GM23338 (cell line): Measurements from ENCODE around the gene CLIC3. TPM values are rescaled to one million over a fixed set of nuclear protein-coding genes. Genes with fewer than 3 reads are reported as not detected.

Experiments used
- ATAC-seq: fragments of 200-7000 bp; cut with Tn5 transposase; 3 replicates; pipeline ENCODE4 v1.9.1; 2020
- DNase-seq: peaks from one replicate; pipeline ENCODE4 v3.0.0-alpha.2; 2015; ENCODE audit warnings: low spot score
- H2AFZ ChIP-seq: fragments of 200-600 bp; sonication (generic); 2 replicates; pipeline ENCODE4 v1.8.0; 2016; ENCODE audit warnings: antibody characterized with exemption, mild to moderate bottlenecking, moderate library complexity
- H3F3A ChIP-seq: fragments of 200-600 bp; sonication (generic); replicated peaks from 2 replicates; pipeline ENCODE4 v1.8.0; 2017; ENCODE audit warnings: antibody characterized with exemption, mixed run types, low read depth
- H3K27ac ChIP-seq: fragments of 200-600 bp; sonication (generic); 2 replicates; pipeline ENCODE4 v1.6.1; 2016; ENCODE audit warnings: low read depth
- H3K27me3 ChIP-seq: fragments of 200-600 bp; sonication (generic); 2 replicates; pipeline ENCODE4 v1.8.0; 2016; ENCODE audit warnings: mild to moderate bottlenecking, mixed run types, moderate library complexity; ENCODE audit not compliant: insufficient read depth
- H3K36me3 ChIP-seq: fragments of 200-600 bp; sonication (generic); 2 replicates; pipeline ENCODE4 v1.8.0; 2016; ENCODE audit warnings: mild to moderate bottlenecking; ENCODE audit not compliant: insufficient read depth
- H3K4me1 ChIP-seq: fragments of 200-600 bp; sonication (generic); 2 replicates; pipeline ENCODE4 v1.8.0; 2016; ENCODE audit warnings: mild to moderate bottlenecking, moderate library complexity; ENCODE audit not compliant: insufficient read depth
- H3K4me2 ChIP-seq: fragments of 200-600 bp; sonication (generic); 2 replicates; pipeline ENCODE4 v1.7.1; 2017; ENCODE audit warnings: mixed run types
- H3K4me3 ChIP-seq: fragments of 200-600 bp; sonication (generic); 2 replicates; pipeline ENCODE4 v1.6.1; 2016; ENCODE audit warnings: mixed run types
- H3K79me2 ChIP-seq: fragments of 200-600 bp; sonication (generic); replicated peaks from 2 replicates; pipeline ENCODE4 v1.8.0; 2017; ENCODE audit warnings: mild to moderate bottlenecking; ENCODE audit not compliant: insufficient read depth
- H3K9me2 ChIP-seq: fragments of 200-600 bp; sonication (generic); 2 replicates; pipeline ENCODE4 v1.8.0; 2017; ENCODE audit not compliant: insufficient read depth
- H4K20me1 ChIP-seq: fragments of 200-600 bp; sonication (generic); replicated peaks from 2 replicates; pipeline ENCODE4 v1.8.0; 2017; ENCODE audit warnings: mild to moderate bottlenecking; ENCODE audit not compliant: insufficient read depth
- H3K27ac Mint-ChIP-seq: 2 replicates; pipeline ENCODE4 v1.8.0; 2020; ENCODE audit warnings: inconsistent platforms, mild to moderate bottlenecking, moderate library complexity, mixed read lengths
- H3K27me3 Mint-ChIP-seq: 3 replicates; pipeline ENCODE4 v1.8.0; 2022; ENCODE audit warnings: low read depth, mild to moderate bottlenecking, moderate library complexity, mixed read lengths, inconsistent platforms; ENCODE audit not compliant: insufficient read depth, poor library complexity
- H3K36me3 Mint-ChIP-seq: 3 replicates; pipeline ENCODE4 v1.8.0; 2021; ENCODE audit warnings: low read depth, mild to moderate bottlenecking, inconsistent platforms, moderate library complexity, mixed read lengths
- H3K4me1 Mint-ChIP-seq: 3 replicates; pipeline ENCODE4 v1.8.0; 2020; ENCODE audit warnings: mild to moderate bottlenecking, inconsistent platforms, mixed read lengths
- H3K4me3 Mint-ChIP-seq: 3 replicates; pipeline ENCODE4 v1.8.0; 2021; ENCODE audit warnings: moderate library complexity, mild to moderate bottlenecking, inconsistent platforms, mixed read lengths
- H3K9me3 Mint-ChIP-seq: 3 replicates; pipeline ENCODE4 v1.8.0; 2020; ENCODE audit warnings: moderate library complexity, mild to moderate bottlenecking, inconsistent platforms, mixed read lengths
- EZH2 ChIP-seq: fragments of 200-600 bp; sonication (generic); IDR thresholded peaks from one replicate; pipeline ENCODE4 v1.8.0; 2017; ENCODE audit warnings: antibody characterized with exemption, mild to moderate bottlenecking, low read depth; ENCODE audit not compliant: unreplicated experiment
- EZH2phosphoT487 ChIP-seq: fragments of 200-600 bp; sonication (generic); IDR thresholded peaks from one replicate; pipeline ENCODE4 v1.8.1; 2018; ENCODE audit warnings: antibody characterized with exemption; ENCODE audit not compliant: unreplicated experiment
- POLR2AphosphoS5 ChIP-seq: IDR thresholded peaks from 2 replicates; pipeline ENCODE4 v1.6.1; 2016; ENCODE audit warnings: antibody characterized with exemption, low read depth
- STAT1 ChIP-seq: IDR thresholded peaks from one replicate; pipeline ENCODE4 v1.6.1; 2016; ENCODE audit warnings: antibody characterized with exemption; ENCODE audit not compliant: unreplicated experiment
- ZNF114 ChIP-seq: fragments of 250-450 bp; sonication (Bioruptor Pico); IDR thresholded peaks from 2 replicates; pipeline ENCODE4 v1.5.0; 2020; ENCODE audit warnings: mild to moderate bottlenecking, moderate library complexity
- polyA plus RNA-seq: library from polyadenylated mRNA; unstranded; fragments of >200 nt; fragmentation: Nextera tagmentation; extraction: Ambion mirVana; gene quantifications from 2 replicates; pipeline ENCODE4 v1.2.1, GENCODE V29; 2016
- total RNA-seq: library from RNA; depleted of rRNA; stranded (reverse); fragments of >200 nt; shearing (Covaris generic); gene quantifications from 2 replicates; pipeline ENCODE4 v1.2.3, GENCODE V29; 2014
- TF ChIP-seq, protein P1 (sequence below): IDR thresholded peaks from one replicate; pipeline ENCODE4 v1.6.1; 2018; ENCODE audit warnings: antibody characterized with exemption; ENCODE audit not compliant: unreplicated experiment
- TF ChIP-seq, protein P2 (sequence below), 2 experiments: fragments of 200-600 bp in 1 of 2; sonication (generic) in 1 of 2; conservative IDR thresholded peaks; 2 replicates each; pipeline versions ENCODE4 v1.5.1 to v1.6.1; 2016 to 2017; ENCODE audit warnings: antibody characterized with exemption in 2 of 2, low read depth in 2 of 2, mild to moderate bottlenecking in 2 of 2, moderate library complexity in 1 of 2
- TF ChIP-seq, protein P3 (sequence below): fragments of 250-450 bp; sonication (Bioruptor Pico); IDR thresholded peaks from 2 replicates; pipeline ENCODE4 v1.5.0; 2020; ENCODE audit warnings: mild to moderate bottlenecking, moderate library complexity

The CLIC3 gene
- total and polyA plus RNA-seq, 2 experiments from 2014 or later: 0.53 to 0.56 TPM

DNA sequence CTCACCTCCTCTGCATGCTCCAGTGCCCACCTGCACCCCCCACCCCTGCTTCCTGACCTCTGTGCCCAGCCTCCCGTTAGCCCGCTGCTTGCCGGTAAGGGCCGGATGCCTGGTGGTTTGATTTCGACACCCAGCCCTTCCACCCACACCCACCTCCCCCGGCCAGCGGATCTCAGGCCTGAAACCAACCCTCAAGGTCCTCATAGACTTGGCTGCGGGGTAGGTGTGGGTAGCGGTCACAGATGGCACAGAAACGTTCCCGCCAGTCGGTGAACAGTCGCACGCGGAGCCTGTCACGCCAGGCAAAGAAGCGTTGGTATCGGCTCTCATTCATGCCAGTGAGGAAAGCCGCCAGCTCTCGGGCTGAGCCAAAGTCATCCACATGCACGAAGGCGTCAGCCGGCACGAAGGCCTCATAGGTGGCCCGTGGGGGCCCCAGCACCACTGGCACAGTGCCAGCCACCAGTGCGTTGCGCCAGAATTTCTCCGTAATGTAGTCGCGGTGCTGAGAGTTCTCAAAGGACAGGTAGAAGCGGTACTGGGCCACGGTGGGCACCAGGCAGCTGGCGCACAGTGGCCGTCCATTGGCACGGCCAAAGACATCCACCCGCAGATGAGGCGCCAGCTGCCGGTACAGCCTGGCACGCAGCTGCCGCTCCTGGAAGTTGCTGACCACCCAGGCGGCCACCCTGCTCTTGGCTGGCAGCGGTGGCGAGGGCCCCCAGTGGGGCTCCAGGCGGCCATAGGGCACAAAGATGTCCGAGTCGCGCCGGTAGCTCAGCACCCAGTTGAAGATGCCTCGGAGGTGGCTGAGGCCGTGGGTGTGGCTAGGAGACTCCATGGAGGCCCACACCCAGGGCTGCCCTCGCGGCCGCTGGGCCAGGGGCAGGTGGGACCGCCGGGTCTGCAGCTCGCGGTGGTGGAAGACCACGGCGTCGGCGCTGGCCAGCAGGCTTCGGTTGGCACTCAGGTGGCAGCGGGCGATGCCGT, 34.5 kb upstream of the CLIC3 start (continued):
- TF ChIP-seq, protein P1, sequence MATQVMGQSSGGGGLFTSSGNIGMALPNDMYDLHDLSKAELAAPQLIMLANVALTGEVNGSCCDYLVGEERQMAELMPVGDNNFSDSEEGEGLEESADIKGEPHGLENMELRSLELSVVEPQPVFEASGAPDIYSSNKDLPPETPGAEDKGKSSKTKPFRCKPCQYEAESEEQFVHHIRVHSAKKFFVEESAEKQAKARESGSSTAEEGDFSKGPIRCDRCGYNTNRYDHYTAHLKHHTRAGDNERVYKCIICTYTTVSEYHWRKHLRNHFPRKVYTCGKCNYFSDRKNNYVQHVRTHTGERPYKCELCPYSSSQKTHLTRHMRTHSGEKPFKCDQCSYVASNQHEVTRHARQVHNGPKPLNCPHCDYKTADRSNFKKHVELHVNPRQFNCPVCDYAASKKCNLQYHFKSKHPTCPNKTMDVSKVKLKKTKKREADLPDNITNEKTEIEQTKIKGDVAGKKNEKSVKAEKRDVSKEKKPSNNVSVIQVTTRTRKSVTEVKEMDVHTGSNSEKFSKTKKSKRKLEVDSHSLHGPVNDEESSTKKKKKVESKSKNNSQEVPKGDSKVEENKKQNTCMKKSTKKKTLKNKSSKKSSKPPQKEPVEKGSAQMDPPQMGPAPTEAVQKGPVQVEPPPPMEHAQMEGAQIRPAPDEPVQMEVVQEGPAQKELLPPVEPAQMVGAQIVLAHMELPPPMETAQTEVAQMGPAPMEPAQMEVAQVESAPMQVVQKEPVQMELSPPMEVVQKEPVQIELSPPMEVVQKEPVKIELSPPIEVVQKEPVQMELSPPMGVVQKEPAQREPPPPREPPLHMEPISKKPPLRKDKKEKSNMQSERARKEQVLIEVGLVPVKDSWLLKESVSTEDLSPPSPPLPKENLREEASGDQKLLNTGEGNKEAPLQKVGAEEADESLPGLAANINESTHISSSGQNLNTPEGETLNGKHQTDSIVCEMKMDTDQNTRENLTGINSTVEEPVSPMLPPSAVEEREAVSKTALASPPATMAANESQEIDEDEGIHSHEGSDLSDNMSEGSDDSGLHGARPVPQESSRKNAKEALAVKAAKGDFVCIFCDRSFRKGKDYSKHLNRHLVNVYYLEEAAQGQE: no peak
- TF ChIP-seq EZH2 (no peak), POLR2AphosphoS5 (no peak)
- TF ChIP-seq, protein P2, sequence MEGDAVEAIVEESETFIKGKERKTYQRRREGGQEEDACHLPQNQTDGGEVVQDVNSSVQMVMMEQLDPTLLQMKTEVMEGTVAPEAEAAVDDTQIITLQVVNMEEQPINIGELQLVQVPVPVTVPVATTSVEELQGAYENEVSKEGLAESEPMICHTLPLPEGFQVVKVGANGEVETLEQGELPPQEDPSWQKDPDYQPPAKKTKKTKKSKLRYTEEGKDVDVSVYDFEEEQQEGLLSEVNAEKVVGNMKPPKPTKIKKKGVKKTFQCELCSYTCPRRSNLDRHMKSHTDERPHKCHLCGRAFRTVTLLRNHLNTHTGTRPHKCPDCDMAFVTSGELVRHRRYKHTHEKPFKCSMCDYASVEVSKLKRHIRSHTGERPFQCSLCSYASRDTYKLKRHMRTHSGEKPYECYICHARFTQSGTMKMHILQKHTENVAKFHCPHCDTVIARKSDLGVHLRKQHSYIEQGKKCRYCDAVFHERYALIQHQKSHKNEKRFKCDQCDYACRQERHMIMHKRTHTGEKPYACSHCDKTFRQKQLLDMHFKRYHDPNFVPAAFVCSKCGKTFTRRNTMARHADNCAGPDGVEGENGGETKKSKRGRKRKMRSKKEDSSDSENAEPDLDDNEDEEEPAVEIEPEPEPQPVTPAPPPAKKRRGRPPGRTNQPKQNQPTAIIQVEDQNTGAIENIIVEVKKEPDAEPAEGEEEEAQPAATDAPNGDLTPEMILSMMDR (conservative IDR thresholded peaks at IDR 0.05; ENCODE audit: low read depth in 2 of 2): no peak

GRCh38 chr9:137030006-137030405, 33.6 kb upstream of the CLIC3 start:
- no peaks in the 10 kb centered on the region; the same call in 2 of the 3 replicates for H3K4me1 Mint-ChIP-seq
- no peaks in the 10 kb centered on the region for H3K79me2 ChIP-seq
- H3K27ac Mint-ChIP-seq: no peak overlapping the region
- no peaks in the 10 kb centered on the region for H4K20me1 ChIP-seq
- 0 out of 2 replicates have a peak, but pooled peaks cover 3% of the 10 kb centered on the region for H3F3A ChIP-seq
- H3K9me3 Mint-ChIP-seq: no peaks in the 10 kb centered on the region
- H3K36me3 ChIP-seq: no peaks in the 10 kb centered on the region
- DNase-seq (no peak), ATAC-seq (no peak)
- no peak overlapping the region for H3K4me3 Mint-ChIP-seq
- no peak overlapping the region for H3K4me3 ChIP-seq
- H3K27ac ChIP-seq: no peak overlapping the region
- H3K27me3 ChIP-seq: peaks cover 21% of the 10 kb centered on the region
- H3K36me3 Mint-ChIP-seq: no peaks in the 10 kb centered on the region
- no peak overlapping the region for H2AFZ ChIP-seq
- no peak overlapping the region for H3K4me2 ChIP-seq
- no peaks in the 10 kb centered on the region for H3K9me2 ChIP-seq
- H3K27me3 Mint-ChIP-seq: peaks cover 26% of the 10 kb centered on the region
- 0 out of 2 replicates have a peak, but pooled peaks cover 3% of the 10 kb centered on the region for H3K4me1 ChIP-seq
- TF ChIP-seq EZH2phosphoT487 (no peak), STAT1 (no peak), EZH2 (no peak), ZNF114 (CRISPR knock-in tag) (no peak), POLR2AphosphoS5 (no peak)
- TF ChIP-seq, protein P2 (conservative IDR thresholded peaks at IDR 0.05; ENCODE audit: low read depth in 2 of 2): no peak
- TF ChIP-seq, protein P3, sequence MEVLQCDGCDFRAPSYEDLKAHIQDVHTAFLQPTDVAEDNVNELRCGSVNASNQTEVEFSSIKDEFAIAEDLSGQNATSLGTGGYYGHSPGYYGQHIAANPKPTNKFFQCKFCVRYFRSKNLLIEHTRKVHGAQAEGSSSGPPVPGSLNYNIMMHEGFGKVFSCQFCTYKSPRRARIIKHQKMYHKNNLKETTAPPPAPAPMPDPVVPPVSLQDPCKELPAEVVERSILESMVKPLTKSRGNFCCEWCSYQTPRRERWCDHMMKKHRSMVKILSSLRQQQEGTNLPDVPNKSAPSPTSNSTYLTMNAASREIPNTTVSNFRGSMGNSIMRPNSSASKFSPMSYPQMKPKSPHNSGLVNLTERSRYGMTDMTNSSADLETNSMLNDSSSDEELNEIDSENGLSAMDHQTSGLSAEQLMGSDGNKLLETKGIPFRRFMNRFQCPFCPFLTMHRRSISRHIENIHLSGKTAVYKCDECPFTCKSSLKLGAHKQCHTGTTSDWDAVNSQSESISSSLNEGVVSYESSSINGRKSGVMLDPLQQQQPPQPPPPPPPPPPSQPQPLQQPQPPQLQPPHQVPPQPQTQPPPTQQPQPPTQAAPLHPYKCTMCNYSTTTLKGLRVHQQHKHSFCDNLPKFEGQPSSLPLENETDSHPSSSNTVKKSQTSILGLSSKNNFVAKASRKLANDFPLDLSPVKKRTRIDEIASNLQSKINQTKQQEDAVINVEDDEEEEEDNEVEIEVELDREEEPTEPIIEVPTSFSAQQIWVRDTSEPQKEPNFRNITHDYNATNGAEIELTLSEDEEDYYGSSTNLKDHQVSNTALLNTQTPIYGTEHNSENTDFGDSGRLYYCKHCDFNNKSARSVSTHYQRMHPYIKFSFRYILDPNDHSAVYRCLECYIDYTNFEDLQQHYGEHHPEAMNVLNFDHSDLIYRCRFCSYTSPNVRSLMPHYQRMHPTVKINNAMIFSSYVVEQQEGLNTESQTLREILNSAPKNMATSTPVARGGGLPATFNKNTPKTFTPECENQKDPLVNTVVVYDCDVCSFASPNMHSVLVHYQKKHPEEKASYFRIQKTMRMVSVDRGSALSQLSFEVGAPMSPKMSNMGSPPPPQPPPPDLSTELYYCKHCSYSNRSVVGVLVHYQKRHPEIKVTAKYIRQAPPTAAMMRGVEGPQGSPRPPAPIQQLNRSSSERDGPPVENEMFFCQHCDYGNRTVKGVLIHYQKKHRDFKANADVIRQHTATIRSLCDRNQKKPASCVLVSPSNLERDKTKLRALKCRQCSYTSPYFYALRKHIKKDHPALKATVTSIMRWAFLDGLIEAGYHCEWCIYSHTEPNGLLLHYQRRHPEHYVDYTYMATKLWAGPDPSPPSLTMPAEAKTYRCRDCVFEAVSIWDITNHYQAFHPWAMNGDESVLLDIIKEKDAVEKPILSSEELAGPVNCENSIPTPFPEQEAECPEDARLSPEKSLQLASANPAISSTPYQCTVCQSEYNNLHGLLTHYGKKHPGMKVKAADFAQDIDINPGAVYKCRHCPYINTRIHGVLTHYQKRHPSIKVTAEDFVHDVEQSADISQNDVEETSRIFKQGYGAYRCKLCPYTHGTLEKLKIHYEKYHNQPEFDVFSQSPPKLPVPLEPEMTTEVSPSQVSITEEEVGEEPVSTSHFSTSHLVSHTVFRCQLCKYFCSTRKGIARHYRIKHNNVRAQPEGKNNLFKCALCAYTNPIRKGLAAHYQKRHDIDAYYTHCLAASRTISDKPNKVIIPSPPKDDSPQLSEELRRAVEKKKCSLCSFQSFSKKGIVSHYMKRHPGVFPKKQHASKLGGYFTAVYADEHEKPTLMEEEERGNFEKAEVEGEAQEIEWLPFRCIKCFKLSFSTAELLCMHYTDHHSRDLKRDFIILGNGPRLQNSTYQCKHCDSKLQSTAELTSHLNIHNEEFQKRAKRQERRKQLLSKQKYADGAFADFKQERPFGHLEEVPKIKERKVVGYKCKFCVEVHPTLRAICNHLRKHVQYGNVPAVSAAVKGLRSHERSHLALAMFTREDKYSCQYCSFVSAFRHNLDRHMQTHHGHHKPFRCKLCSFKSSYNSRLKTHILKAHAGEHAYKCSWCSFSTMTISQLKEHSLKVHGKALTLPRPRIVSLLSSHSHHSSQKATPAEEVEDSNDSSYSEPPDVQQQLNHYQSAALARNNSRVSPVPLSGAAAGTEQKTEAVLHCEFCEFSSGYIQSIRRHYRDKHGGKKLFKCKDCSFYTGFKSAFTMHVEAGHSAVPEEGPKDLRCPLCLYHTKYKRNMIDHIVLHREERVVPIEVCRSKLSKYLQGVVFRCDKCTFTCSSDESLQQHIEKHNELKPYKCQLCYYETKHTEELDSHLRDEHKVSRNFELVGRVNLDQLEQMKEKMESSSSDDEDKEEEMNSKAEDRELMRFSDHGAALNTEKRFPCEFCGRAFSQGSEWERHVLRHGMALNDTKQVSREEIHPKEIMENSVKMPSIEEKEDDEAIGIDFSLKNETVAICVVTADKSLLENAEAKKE (CRISPR knock-in tag): no peak
